H1 (cell line): Measurements from ENCODE around the gene SBNO2. TPM values are rescaled to one million over a fixed set of nuclear protein-coding genes. Genes with fewer than 3 reads are reported as not detected.
A peak's percentile ranks its signal among the peaks of the same experiment; 100 is the strongest.

Experiments used
- CTCF ChIA-PET: fragments of 300-600 bp; sonication (Branson Sonifier 250); formaldehyde crosslinking; loops from one replicate; lab custom pipeline; 2021; ENCODE audit not compliant: partially characterized antibody; lab: Charles Lee
- POLR2A ChIA-PET: fragments of 300-600 bp; sonication (Branson Sonifier 250); formaldehyde crosslinking; loops from one replicate; lab custom pipeline; 2021; ENCODE audit warnings: inconsistent platforms; ENCODE audit not compliant: partially characterized antibody; lab: Charles Lee
- DNase-seq, 2 experiments: peaks; one replicate each; pipeline versions ENCODE4 v3.0.0 to v3.0.0-alpha.2; 2010 to 2022; ENCODE audit warnings: low spot score in 2 of 2, low read depth in 1 of 2, mixed read lengths in 1 of 2
- FAIRE-seq: peaks from 2 replicates; lab custom pipeline; 2011; peaks lifted over from hg19 to GRCh38; lab: Jason Lieb, UNC
- H2AFZ ChIP-seq: 2 replicates; pipeline ENCODE4 v1.8.1; 2012; ENCODE audit warnings: low read length, inconsistent platforms
- H2AK5ac ChIP-seq: 2 replicates; pipeline ENCODE4 v1.6.1; 2013; ENCODE audit warnings: low read depth, low read length
- H2BK120ac ChIP-seq: replicated peaks from 2 replicates; pipeline ENCODE3; 2013; ENCODE audit warnings: low read depth, low read length, inconsistent platforms
- H2BK12ac ChIP-seq: 2 replicates; pipeline ENCODE4 v1.6.1; 2013; ENCODE audit warnings: low read depth, low read length
- H2BK15ac ChIP-seq: 2 replicates; pipeline ENCODE4 v1.6.1; 2013; ENCODE audit warnings: low read length
- H2BK20ac ChIP-seq: 2 replicates; pipeline ENCODE4 v1.6.1; 2013; ENCODE audit warnings: low read length
- H2BK5ac ChIP-seq: 2 replicates; pipeline ENCODE4 v1.6.1; 2013; ENCODE audit warnings: low read depth, low read length
- H3K14ac ChIP-seq: 2 replicates; pipeline ENCODE4 v1.6.1; 2013; ENCODE audit warnings: inconsistent platforms; ENCODE audit not compliant: insufficient read length
- H3K18ac ChIP-seq: 2 replicates; pipeline ENCODE4 v1.6.1; 2013; ENCODE audit warnings: low read length; ENCODE audit errors: extremely low read depth
- H3K23ac ChIP-seq: 2 replicates; pipeline ENCODE4 v1.6.1; 2013; ENCODE audit warnings: inconsistent platforms; ENCODE audit not compliant: insufficient read length
- H3K23me2 ChIP-seq: 2 replicates; pipeline ENCODE4 v1.6.1; 2013; ENCODE audit warnings: low read depth, low read length
- H3K27ac ChIP-seq: 2 replicates; pipeline ENCODE4 v1.6.1; 2011; ENCODE audit warnings: low read depth, low read length, inconsistent platforms
- H3K27me3 ChIP-seq, 4 experiments: replicated peaks in 1 of 4; 1 replicate in 1 of 4; 2 replicates in 3 of 4; pipeline versions ENCODE4 v1.6.1 to v1.8.1; 2011 to 2013; ENCODE audit warnings: low read length in 3 of 4, mild to moderate bottlenecking in 3 of 4, inconsistent platforms in 2 of 4, mixed read lengths in 2 of 4, moderate library complexity in 1 of 4; ENCODE audit not compliant: control insufficient read depth in 3 of 4, insufficient read depth in 3 of 4; ENCODE audit errors: extremely low read depth in 1 of 4
- H3K36me3 ChIP-seq, 4 experiments: 2 replicates each; pipeline versions ENCODE4 v1.6.1 to v1.8.1; 2011 to 2013; ENCODE audit warnings: mild to moderate bottlenecking in 4 of 4, low read length in 3 of 4, moderate library complexity in 2 of 4, control low read depth in 1 of 4, inconsistent platforms in 1 of 4; ENCODE audit not compliant: insufficient read depth in 4 of 4, control insufficient read depth in 2 of 4
- H3K4ac ChIP-seq: replicated peaks from 2 replicates; pipeline ENCODE3; 2013; ENCODE audit warnings: low read length, low read depth, mixed read lengths, inconsistent platforms; ENCODE audit not compliant: insufficient read length
- H3K4me1 ChIP-seq, 4 experiments: replicated peaks in 1 of 4; 1 replicate in 1 of 4; 2 replicates in 3 of 4; pipeline versions ENCODE4 v1.6.1 to v1.8.1; 2011 to 2013; ENCODE audit warnings: low read length in 3 of 4, inconsistent platforms in 2 of 4, mixed read lengths in 1 of 4; ENCODE audit not compliant: insufficient read depth in 4 of 4, control insufficient read depth in 3 of 4
- H3K4me2 ChIP-seq, 2 experiments: 2 replicates each; pipeline versions ENCODE4 v1.6.1 to v1.8.1; 2011 to 2013; ENCODE audit warnings: low read depth in 2 of 2, low read length in 2 of 2, control low read depth in 1 of 2, inconsistent platforms in 1 of 2, mild to moderate bottlenecking in 1 of 2; ENCODE audit not compliant: insufficient read depth in 1 of 2
- H3K4me3 ChIP-seq, 4 experiments: fragments of 200-600, 300-600 bp in 1 of 4; sonication (generic), shearing (Covaris generic), sonication (Bioruptor Twin) in 1 of 4; 2 replicates each; pipeline versions ENCODE4 v1.5.1 to v1.8.1; 2011 to 2016; ENCODE audit warnings: low read length in 4 of 4, low read depth in 3 of 4, control low read depth in 2 of 4, inconsistent platforms in 2 of 4, mild to moderate bottlenecking in 2 of 4, mixed read lengths in 1 of 4, moderate library complexity in 1 of 4; ENCODE audit not compliant: insufficient read depth in 2 of 4; ENCODE audit errors: extremely low read depth in 1 of 4
- H3K56ac ChIP-seq: replicated peaks from 2 replicates; pipeline ENCODE3; 2013; ENCODE audit warnings: low read depth, mild to moderate bottlenecking, mixed read lengths, low read length, inconsistent platforms; ENCODE audit not compliant: insufficient read length
- H3K79me1 ChIP-seq: 2 replicates; pipeline ENCODE4 v1.6.1; 2013; ENCODE audit warnings: low read depth, low read length, control low read depth
- H3K79me2 ChIP-seq, 2 experiments: 2 replicates each; pipeline versions ENCODE4 v1.6.1 to v1.8.1; 2012 to 2013; ENCODE audit warnings: low read length in 2 of 2, mild to moderate bottlenecking in 2 of 2, inconsistent platforms in 1 of 2; ENCODE audit not compliant: insufficient read depth in 2 of 2, control insufficient read depth in 1 of 2
- H3K9ac ChIP-seq, 4 experiments: replicated peaks in 1 of 4; 1 replicate in 1 of 4; 2 replicates in 3 of 4; pipeline versions ENCODE4 v1.6.1 to v1.8.1; 2011 to 2013; ENCODE audit warnings: low read depth in 3 of 4, low read length in 3 of 4, control low read depth in 2 of 4, mild to moderate bottlenecking in 2 of 4, moderate library complexity in 2 of 4, inconsistent platforms in 1 of 4; ENCODE audit errors: extremely low read depth in 1 of 4
- H3K9me3 ChIP-seq, 2 experiments: 2 replicates each; pipeline versions ENCODE4 v1.6.1 to v1.8.1; 2012 to 2013; ENCODE audit warnings: mild to moderate bottlenecking in 2 of 2, moderate library complexity in 2 of 2, control low read depth in 1 of 2, inconsistent platforms in 1 of 2, low read depth in 1 of 2, low read length in 1 of 2, mixed read lengths in 1 of 2; ENCODE audit not compliant: insufficient read depth in 2 of 2
- H4K20me1 ChIP-seq, 2 experiments: replicated peaks in 1 of 2; 2 replicates each; pipeline versions ENCODE3 to v1.8.1; 2011 to 2013; ENCODE audit warnings: inconsistent platforms in 2 of 2, low read length in 2 of 2, mild to moderate bottlenecking in 1 of 2; ENCODE audit not compliant: insufficient read depth in 2 of 2, control insufficient read depth in 1 of 2
- H4K5ac ChIP-seq: 2 replicates; pipeline ENCODE4 v1.6.1; 2013; ENCODE audit warnings: low read length, low read depth, mixed read lengths, inconsistent platforms; ENCODE audit not compliant: insufficient read length
- H4K8ac ChIP-seq: 2 replicates; pipeline ENCODE4 v1.8.0; 2013; ENCODE audit warnings: mild to moderate bottlenecking, moderate library complexity, low read length, inconsistent platforms; ENCODE audit not compliant: insufficient read depth; ENCODE audit errors: extremely low read depth
- H4K91ac ChIP-seq: replicated peaks from 2 replicates; pipeline ENCODE3; 2013; ENCODE audit warnings: low read length, mixed read lengths, inconsistent platforms; ENCODE audit not compliant: insufficient read length
- ASH2L ChIP-seq: fragments of 200-600, 300-600 bp; sonication (generic); IDR thresholded peaks from one replicate; pipeline ENCODE4 v1.7.1; 2017; ENCODE audit warnings: low read length
- ATF3 ChIP-seq: IDR thresholded peaks from 2 replicates; pipeline ENCODE4 v1.6.1; 2011; ENCODE audit warnings: low read depth, mild to moderate bottlenecking, low read length; ENCODE audit not compliant: insufficient read depth
- BCL11A ChIP-seq, 2 experiments: IDR thresholded peaks; one replicate each; pipeline ENCODE4 v1.6.1; 2011; ENCODE audit warnings: low read depth in 2 of 2, low read length in 2 of 2, mild to moderate bottlenecking in 2 of 2
- CHD2 ChIP-seq: IDR thresholded peaks from 2 replicates; pipeline ENCODE4 v1.6.1; 2012; ENCODE audit warnings: low read length, improper control_type of control experiment
- CREB1 ChIP-seq: IDR thresholded peaks from 2 replicates; pipeline ENCODE4 v1.6.1; 2012; ENCODE audit warnings: inconsistent platforms
- EP300 ChIP-seq, 2 experiments: IDR thresholded peaks; 1 replicate in 1 of 2; 2 replicates in 1 of 2; pipeline ENCODE4 v1.6.1; 2011 to 2012; ENCODE audit warnings: low read depth in 2 of 2, low read length in 2 of 2, mild to moderate bottlenecking in 2 of 2, borderline replicate concordance in 1 of 2, inconsistent platforms in 1 of 2, moderate library complexity in 1 of 2
- GABPA ChIP-seq: IDR thresholded peaks from 2 replicates; pipeline ENCODE4 v1.6.1; 2011; ENCODE audit warnings: mild to moderate bottlenecking, low read length, moderate library complexity, borderline replicate concordance; ENCODE audit not compliant: insufficient read depth
- JUND ChIP-seq: IDR thresholded peaks from 2 replicates; pipeline ENCODE4 v1.6.1; 2011; ENCODE audit warnings: mild to moderate bottlenecking, improper control_type of control experiment, low read length
- NRF1 ChIP-seq: IDR thresholded peaks from 2 replicates; pipeline ENCODE4 v1.6.1; 2011; ENCODE audit warnings: mild to moderate bottlenecking, low read depth, low read length, improper control_type of control experiment
- TBP ChIP-seq: IDR thresholded peaks from 2 replicates; pipeline ENCODE4 v1.6.1; 2011; ENCODE audit warnings: low read depth, low read length, improper control_type of control experiment
- WGBS, 2 experiments: shearing (Covaris generic) in 1 of 2; methylation state at CpG; one replicate each; pipeline versions ENCODE4 v1.1.6 to v1.1.7; 2013 to 2015; ENCODE audit warnings: low lambda C conversion rate in 2 of 2, mixed read lengths in 2 of 2, inconsistent platforms in 1 of 2, low coverage in 1 of 2, missing lambda C conversion rate in 1 of 2; ENCODE audit not compliant: insufficient replicate concordance in 2 of 2, insufficient coverage in 1 of 2, insufficient read length in 1 of 2; ENCODE audit errors: extremely low coverage in 1 of 2, missing lambda C conversion rate in 1 of 2; 5-methylcytosine and 5-hydroxymethylcytosine counted together
- polyA plus RNA-seq, 7 experiments: library from polyadenylated mRNA; depleted of rRNA in 3 of 7; stranded (reverse) in 5 of 7; unstranded in 2 of 7; fragments of >200 nt in 5 of 7; fragments of 200-250 nt in 2 of 7; gene quantifications; 1 replicate in 5 of 7; 2 replicates in 1 of 7; 4 replicates in 1 of 7; pipeline versions ENCODE4 v1.2.1 to v1.2.3, GENCODE V29; 2011 to 2013; ENCODE audit warnings: missing spikeins in 2 of 7, mixed read lengths in 2 of 7
- total RNA-seq: library from RNA; stranded (reverse); fragmentation: NEBNext Ultra II Directional; extraction: Animal tissue kit (Norgen Biotek cat#: 25700); gene quantifications from 2 replicates; pipeline ENCODE4 v1.2.1, GENCODE V29; 2021

Gene SBNO2
- total and polyA plus RNA-seq, 2 of the 8 experiments (the other 6 are each of a cell fraction or from before 2014, with no cell fraction given): 12.2 to 31.4 TPM

GRCh38 chr19:1223018-1223855, 49.2 kb upstream of the SBNO2 start:
- FAIRE-seq (no peak), DNase-seq (peak in 1 of 2 experiments; percentile 80)
- H3K9me3 ChIP-seq: no peaks in the 10 kb centered on the region
- H3K27ac ChIP-seq: no peak overlapping the region; the same call in 1 of the 2 replicates
- no peak overlapping the region for H2BK120ac ChIP-seq
- no peak overlapping the region for H2BK20ac ChIP-seq
- no peak overlapping the region for H3K14ac ChIP-seq
- H4K91ac ChIP-seq: no peak overlapping the region
- ChIA-PET POLR2A (interaction anchor here (0.6 to 2.1 kb wide), 13 partner anchors 9 to 197 kb away, joined by 3 to 10 read pairs (median 4); partner anchors contain the start of genes CBARP, CIRBP and CNN2), CTCF (interaction anchor here (0.5 to 9.0 kb wide), 39 partner anchors 9 to 1387 kb away, joined by 3 to 56 read pairs (median 4); partner anchors contain the start of genes ATP5F1D and CBARP)
- H2BK15ac ChIP-seq: 0 out of 2 replicates have a peak overlapping the region, but pooled peaks have one; percentile 61
- peaks cover 16 to 30% of the 10 kb centered on the region in 2 experiments for H4K20me1 ChIP-seq
- H3K36me3 ChIP-seq: peaks cover 0 to 57% (median 2%) of the 10 kb centered on the region in 4 experiments; a peak in 4 of 8 replicates
- H3K27me3 ChIP-seq: no peaks in the 10 kb centered on the region
- H4K5ac ChIP-seq: no peak overlapping the region
- no peak overlapping the region for H3K4ac ChIP-seq
- H3K23ac ChIP-seq: no peak overlapping the region
- 86% methylated on average over 39 of the region's 48 CpGs; no CpG with 5 or more reads in 1 of the 2 experiments for WGBS, 2 experiments
- peak overlapping the region; percentile 80 for H4K8ac ChIP-seq
- H3K56ac ChIP-seq: no peak overlapping the region
- H2AFZ ChIP-seq: no peak overlapping the region
- H3K79me1 ChIP-seq: peaks cover 4% of the 10 kb centered on the region
- peaks cover 0 to 8% of the 10 kb centered on the region in 2 experiments; a peak in 1 of 4 replicates for H3K79me2 ChIP-seq
- H3K23me2 ChIP-seq: no peaks in the 10 kb centered on the region
- no peak overlapping the region for H3K4me3 ChIP-seq
- peak overlapping the region; percentile 66; the same call in 1 of the 2 replicates for H2BK5ac ChIP-seq
- H3K9ac ChIP-seq: no peak overlapping the region
- no peak overlapping the region for H2AK5ac ChIP-seq
- no peak overlapping the region for H3K4me2 ChIP-seq
- no peak overlapping the region for H3K18ac ChIP-seq
- no peaks in the 10 kb centered on the region; a peak in 1 of 7 replicates for H3K4me1 ChIP-seq
- H2BK12ac ChIP-seq: no peak overlapping the region
- TF ChIP-seq ATF3 (no peak), ASH2L (no peak), NRF1 (no peak), EP300 (IDR thresholded peaks at IDR 0.05; ENCODE audit: borderline replicate concordance in 1 of 2, low read depth in 2 of 2, low read length in 2 of 2) (no peak), CHD2 (no peak), GABPA (peak; percentile 82; the same call in 1 of the 2 replicates), CREB1 (no peak), TBP (no peak), JUND (no peak), BCL11A (IDR thresholded peaks at IDR 0.05; ENCODE audit: low read depth in 2 of 2, low read length in 2 of 2) (no peak)
